NCI-H748 (cell line): ENCODE measurements around the gene SNAPIN.
"Not testable (repeated sequence)": the region's sequence is repeated elsewhere in the genome, so short reads cannot be mapped to it uniquely, and the experiment has no call there.

Experiments
- DNase-seq: peaks from one replicate; lab custom pipeline; 2025; ENCODE audit not compliant: unreplicated experiment; lab: John Stamatoyannopoulos, UW

The SNAPIN gene

DNA sequence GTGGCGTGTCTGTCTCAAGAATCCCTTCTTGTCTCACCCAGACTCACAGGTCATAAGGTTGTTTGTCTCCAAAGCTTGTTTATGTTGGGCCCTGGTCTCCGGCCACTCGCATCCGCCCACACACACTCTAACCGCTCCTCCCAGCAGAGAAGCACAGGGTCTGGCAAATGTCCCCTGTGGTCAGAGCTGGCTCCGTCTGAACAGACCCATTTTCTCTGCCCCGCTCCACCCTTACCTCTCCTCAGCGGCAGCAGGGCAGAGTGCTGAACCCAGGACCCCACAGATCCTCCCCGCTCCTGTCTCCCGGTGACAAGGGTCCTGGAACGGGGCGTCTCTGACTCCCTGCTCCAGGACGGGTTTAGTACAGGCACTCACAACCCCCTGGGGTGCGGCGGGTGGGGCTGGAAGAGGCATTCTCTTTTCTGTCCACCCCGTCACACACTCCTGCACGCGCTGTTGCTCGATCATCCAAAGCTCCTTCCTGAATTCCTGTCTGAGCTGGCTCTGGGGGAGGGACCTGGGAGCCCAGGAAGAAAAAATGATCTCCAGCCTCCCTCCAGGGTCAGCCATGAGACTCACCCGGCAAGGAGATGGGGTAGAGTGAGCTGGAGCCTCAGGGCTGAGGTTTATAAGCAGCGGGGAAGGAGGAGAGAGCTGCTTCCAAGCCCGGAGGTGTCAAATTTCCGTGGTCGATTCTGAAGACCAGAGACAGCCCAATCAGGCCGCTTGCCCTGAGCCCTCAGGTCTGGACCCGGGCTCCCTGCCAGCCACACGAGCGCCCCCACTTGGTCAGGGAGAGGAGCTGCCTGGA is 31.4 kb upstream of the SNAPIN start, which contains the start of gene S100A13:
S100A13 (minus strand) TSS at position 602 of the 811 bp plus-strand sequence. CDS start 1,033 bp downstream, outside the sequence.
- DNase-seq: peak; percentile 96

DNA sequence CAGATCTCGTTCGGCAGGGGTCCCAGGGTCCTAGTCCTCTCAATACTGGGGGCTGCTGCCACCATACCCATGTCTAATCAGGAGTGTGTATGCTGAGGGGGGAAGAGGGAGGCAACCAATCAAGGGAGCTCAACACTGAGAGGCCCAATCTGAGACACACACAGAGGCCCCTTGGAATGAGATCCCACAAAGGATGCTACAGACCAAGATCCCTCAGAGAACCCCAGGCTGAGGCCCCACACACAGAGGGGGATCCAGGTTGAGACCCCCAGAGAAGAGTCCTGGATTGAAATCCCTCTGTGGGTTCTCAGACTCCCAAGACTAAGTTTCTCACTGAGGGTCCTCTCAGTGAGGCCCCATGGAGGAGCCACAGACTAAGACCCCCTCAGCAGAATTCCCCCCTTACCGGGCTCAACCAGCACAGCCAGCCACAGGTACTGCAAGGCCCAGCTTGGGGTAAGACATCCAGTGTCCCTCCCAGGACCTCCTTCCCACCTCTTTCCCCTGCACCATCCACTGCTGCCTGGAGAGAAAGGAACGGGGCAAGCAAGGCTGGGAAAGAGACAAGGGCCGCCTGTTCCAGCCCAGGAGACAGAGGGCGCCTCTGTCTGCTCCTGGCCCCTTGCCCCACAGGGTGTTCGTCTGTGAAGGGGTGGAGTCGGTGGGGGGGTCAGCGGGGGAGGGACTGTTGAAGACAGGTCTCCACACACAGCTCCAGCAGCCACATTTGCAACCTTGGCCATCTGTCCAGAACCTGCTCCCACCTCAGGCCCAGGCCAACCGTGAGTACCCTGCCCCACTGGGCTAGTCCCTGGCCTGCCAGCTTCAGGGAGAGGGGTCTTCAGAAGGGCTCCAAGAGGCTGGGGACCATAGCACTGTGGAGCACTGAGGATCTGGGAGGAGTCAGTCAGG is 30.5 kb upstream of the SNAPIN start, which contains the start of gene S100A1:
S100A1 (plus strand) TSS at position 720 of the 912 bp plus-strand sequence. CDS start 2,088 bp downstream, outside the sequence.
- no peak for DNase-seq

DNA sequence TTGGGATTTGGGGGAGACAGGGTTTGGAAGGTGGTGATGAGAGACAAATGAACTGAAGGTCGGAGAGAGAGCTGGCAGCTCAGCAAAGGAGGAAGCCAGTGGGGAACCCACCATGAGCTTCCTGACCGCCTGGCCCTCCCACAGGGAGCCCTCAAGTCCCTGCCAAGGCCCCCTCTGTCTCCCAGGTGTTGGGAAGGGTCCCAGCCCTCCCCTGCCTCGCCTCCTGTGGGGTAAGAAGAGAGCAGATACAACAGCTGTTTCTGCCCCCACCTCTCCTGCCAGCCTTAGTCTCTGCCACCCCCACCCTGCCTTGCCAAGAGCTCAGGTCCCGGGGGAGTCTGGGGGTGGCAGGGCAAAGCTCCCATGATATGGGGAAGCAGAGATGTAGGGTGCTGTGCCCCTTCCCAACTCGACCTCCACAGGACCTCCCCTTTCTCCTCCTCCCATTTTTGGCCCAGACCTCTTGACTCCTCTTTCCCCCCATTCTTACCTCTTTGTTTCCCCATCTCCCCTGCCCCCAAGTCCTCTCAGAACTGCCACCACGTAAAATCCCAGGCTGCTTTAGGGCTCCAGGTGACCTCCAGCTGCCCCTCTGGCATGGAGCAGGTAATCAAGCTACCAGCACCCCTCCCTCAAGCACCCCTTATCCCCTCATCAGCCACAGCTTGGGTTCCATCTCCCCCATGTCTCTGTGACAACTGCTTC is 29.7 kb upstream of the SNAPIN start:
- DNase-seq: no peak

GRCh38 chr1:153629343-153629665 is 29.2 kb upstream of the SNAPIN start:
- no peak for DNase-seq

DNA sequence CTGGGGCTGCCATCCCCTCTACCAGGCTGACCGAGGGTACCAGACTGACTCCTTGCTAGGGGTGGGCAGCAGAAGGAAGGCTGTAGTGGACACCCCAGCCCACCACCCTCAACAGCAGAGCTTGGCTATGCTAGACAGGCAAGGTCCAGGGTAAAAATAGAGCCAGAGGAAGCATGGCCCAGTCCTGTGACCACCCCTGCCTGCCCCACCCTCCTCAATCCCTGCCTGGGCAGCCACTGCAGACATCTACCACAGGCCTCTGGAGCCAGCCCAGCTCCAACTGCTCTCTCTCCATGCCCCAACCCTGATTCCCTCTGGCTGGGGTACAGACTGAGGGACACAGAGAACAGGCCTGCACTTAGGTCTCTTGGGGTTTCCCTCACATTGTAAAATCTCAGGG is 28.5 kb upstream of the SNAPIN start:
- DNase-seq: no peak

- no peak for DNase-seq
Observed at GRCh38 chr1:153630384-153630783, 28.1 kb upstream of the SNAPIN start.

GRCh38 chr1:153631047-153632022 is 27.2 kb upstream of the SNAPIN start:
- no peak for DNase-seq

DNA sequence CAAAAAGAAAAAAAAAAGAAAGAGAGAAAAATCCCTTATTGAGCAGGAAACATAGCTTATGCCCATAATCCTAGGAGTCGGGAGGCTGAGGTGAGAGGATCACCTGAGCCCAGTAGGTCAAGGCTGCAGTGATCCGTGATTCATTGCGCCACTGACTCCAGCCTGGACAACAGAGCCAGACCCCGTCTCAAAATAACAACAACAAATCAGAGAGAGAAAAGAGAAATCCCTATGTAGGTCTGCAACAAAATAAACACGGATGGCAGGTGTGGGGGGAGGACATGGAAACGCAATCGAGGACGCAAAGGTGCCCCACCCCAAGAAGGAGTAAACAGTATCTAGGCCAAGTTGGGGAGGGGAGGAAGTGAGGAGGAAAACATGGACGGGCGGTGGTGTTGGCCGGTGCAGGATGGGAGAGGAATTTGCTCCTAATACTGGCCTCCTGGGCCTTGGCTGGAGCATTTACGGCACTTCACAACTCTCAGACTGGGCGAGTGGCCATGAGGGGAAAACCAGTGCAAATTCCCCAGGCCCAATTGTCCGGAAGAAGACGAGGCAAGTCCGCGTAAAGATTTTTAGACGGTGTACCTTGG is 25.2 kb upstream of the SNAPIN start:
- DNase-seq: peak; percentile 62

DNA sequence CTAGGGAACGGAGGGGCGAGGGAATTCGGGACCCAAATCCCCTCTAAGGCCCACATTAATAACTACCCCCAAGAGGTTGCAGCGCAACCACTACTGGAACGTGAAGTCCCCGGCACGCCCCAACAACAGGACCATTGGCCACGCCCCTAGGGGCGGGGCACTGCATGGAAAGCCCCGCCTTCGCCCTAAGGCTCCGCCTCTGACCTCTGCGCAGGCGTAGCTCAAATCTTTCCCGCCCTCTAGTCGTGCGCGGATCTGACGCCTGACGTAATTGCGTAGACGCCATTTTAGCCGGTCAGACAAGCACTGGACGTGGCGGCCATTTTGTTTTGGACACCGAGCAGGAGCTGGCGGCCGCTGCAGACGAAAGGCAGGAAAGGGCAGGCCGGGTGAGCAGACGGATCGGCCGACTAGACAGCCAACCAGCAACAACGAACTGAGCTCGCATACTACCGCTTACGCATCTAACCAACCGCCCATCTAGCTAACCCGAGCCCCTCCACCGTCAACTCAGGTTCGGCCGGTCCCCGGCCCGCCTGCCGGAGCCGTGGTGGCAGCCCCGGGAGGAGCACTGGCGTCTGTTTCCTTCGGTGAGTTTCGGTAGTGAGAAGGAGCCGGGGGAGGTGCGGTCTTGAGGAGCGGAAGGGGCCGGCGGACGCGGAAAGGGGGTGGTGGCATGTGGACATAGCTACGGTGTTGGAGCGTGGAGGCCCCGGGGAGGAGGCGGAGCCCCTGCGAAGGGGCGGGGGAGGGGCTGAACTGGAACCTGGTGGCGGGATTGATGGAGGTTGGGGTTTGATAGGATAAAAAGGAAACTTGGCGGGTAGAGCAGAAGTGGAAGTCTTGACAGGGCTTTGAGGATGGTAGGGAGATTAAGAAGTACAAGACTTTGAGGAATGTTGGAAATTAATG is 24.5 kb upstream of the SNAPIN start, which contains the start of gene CHTOP:
CHTOP (plus strand) TSS at position 313 of the 912 bp plus-strand sequence. CDS start 2,523 bp downstream, outside the sequence.
- DNase-seq: peak; percentile 99

GRCh38 chr1:153635872-153636271 is 22.6 kb upstream of the SNAPIN start:
- DNase-seq: no peak

- no peak for DNase-seq
Observed at GRCh38 chr1:153636312-153636711, 22.2 kb upstream of the SNAPIN start.

GRCh38 chr1:153638261-153638660 is 20.2 kb upstream of the SNAPIN start:
- no peak for DNase-seq

- DNase-seq: no peak
Observed at GRCh38 chr1:153639280-153639679, 19.2 kb upstream of the SNAPIN start.

DNA sequence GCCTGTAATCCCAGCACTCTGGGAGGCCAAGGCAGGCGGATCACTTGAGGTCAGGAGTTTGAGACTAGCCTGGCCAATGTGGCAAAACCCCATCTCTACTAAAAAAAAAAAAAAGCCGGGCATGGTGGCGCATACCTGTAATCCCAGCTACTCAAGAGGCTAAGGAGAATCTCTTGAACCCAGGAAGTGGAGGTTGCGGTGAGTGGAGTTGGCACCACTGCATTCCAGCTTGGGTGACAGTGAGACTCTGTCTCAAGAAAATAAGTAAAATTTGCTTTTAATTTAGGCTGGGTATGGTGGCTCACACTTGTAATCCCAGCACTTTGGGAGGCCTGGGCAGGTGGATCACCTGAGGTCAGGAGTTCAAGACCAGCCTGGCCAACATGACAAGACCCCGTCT is 18.3 kb upstream of the SNAPIN start:
- DNase-seq: not testable (repeated sequence)

DNA sequence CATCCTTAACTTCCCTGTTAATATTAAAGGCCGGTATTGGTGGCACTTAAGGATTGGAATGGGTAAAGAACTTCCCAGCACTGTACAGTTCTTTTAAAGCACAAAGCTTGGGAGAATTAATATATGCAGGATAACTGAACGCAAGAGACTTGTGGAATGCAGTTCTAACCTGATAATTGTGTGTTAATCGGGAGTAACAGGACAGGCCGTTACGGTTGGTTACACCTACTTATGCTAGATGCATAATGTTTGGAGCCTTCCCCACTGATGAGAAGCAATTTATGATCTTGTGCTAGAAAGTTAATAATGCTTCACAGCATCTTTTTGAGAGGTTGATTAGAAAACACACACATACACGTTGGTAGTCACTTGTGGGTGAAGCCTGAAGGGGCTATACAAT is 17.6 kb upstream of the SNAPIN start:
- DNase-seq: no peak

DNA sequence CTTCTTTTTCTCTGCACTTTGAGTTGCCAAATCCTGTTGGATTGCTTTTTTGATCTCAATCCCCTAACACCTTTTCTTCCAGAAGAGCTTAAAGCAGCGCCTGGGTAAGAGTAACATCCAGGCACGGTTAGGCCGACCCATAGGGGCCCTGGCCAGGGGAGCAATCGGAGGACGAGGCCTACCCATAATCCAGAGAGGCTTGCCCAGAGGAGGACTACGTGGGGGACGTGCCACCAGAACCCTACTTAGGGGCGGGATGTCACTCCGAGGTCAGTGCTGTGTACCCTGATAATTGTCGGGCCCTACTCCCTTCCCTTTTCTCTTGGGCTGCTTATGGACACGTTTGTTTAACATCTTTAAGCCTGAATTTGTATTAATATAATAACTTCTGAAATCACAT is 16.3 kb upstream of the SNAPIN start:
- DNase-seq: no peak

- DNase-seq: no peak
Observed at GRCh38 chr1:153643100-153643499, 15.4 kb upstream of the SNAPIN start.

DNA sequence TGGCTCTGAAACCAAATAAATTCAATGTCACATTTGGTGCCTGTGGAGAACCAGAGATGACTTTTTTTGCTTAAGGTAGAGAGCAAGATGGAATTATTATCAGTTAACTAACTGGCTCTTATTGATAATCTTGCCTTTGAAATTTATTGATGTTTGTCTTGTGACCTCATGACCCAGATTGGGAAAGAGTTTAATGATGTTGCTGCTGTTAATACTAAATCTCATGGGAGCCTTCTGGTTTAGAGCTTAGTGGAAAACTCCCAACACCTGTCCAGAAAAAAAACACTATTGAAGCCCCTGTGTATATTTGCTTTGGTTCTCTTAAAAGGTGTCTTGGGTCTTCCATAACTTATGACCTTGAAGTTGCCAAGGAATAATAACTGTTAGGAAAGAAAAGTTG is 14.7 kb upstream of the SNAPIN start:
- no peak for DNase-seq
